ENCODE measurements around the gene PDLIM7.

Gene PDLIM7

GRCh38 chr5:177511181-177511580 is 13.8 kb upstream of the PDLIM7 start:
- TF ChIP-seq POLR2AphosphoS5 (IDR thresholded peaks at IDR 0.05; ENCODE audit: low read depth, low read length) (no peak), TAF1 (IDR thresholded peaks at IDR 0.05; ENCODE audit: borderline replicate concordance, insufficient read depth, low read length) (no peak), SIN3A (IDR thresholded peaks at IDR 0.05; ENCODE audit: borderline replicate concordance, insufficient read depth, low read length) (no peak), FOXP2 (optimal IDR thresholded peaks at IDR 0.05; ENCODE audit: borderline replicate concordance, extremely low read depth, extremely low read length, insufficient read depth) (no peak)

GRCh38 chr5:177510567-177511053 is 13.2 kb upstream of the PDLIM7 start:
- TF ChIP-seq TAF1 (IDR thresholded peaks at IDR 0.05; ENCODE audit: borderline replicate concordance, insufficient read depth, low read length) = no peak
- no peak for TF ChIP-seq SIN3A (IDR thresholded peaks at IDR 0.05; ENCODE audit: borderline replicate concordance, insufficient read depth, low read length)
- no peak for TF ChIP-seq REST (IDR thresholded peaks at IDR 0.05; ENCODE audit: insufficient read depth in 1 of 2, low read depth in 2 of 2, low read length in 2 of 2)
- TF ChIP-seq POLR2AphosphoS5 (IDR thresholded peaks at IDR 0.05; ENCODE audit: low read depth, low read length) = no peak
- no peak for TF ChIP-seq FOXP2 (optimal IDR thresholded peaks at IDR 0.05; ENCODE audit: borderline replicate concordance, extremely low read depth, extremely low read length, insufficient read depth)

DNA sequence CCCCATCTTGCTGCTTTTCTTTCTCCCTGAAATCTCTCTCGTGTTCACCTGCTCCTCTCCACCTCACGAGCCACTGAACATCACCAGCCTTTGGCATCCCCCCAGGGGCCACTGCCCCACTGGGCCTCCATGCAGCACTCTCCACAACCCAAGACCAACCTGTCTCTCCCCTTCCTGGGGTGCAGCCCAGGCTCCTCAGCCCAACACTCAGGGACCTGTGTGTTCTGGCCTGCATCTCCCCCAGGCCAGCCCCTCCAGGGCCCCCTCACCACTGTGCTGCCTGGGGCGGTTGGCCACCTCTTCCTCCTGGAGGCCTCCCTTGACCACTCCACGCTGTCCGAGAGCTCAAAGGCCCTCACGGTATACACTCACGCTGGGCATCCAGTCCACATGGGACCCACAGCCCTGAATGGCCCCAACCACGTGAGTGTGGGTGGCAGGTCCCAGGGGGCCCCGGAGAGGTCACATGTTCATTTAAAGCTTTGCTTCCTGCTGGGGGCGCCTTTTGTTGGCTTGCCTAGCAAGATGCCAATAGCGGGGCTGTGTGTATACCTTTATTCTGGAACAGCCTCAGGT is 12.7 kb upstream of the PDLIM7 start:
- TF ChIP-seq SIN3A (IDR thresholded peaks at IDR 0.05; ENCODE audit: borderline replicate concordance, insufficient read depth, low read length) (no peak), POLR2AphosphoS5 (IDR thresholded peaks at IDR 0.05; ENCODE audit: low read depth, low read length) (no peak), FOXP2 (optimal IDR thresholded peaks at IDR 0.05; ENCODE audit: borderline replicate concordance, extremely low read depth, extremely low read length, insufficient read depth) (no peak), TAF1 (IDR thresholded peaks at IDR 0.05; ENCODE audit: borderline replicate concordance, insufficient read depth, low read length) (no peak), REST (IDR thresholded peaks at IDR 0.05; ENCODE audit: insufficient read depth in 1 of 2, low read depth in 2 of 2, low read length in 2 of 2) (no peak)

GRCh38 chr5:177509381-177509951 is 12.1 kb upstream of the PDLIM7 start, which contains the start of gene DOK3:
TSS of gene DOK3 (minus strand) at chr5:177509826. CDS start at chr5:177509540, 286 bp downstream.
- no peak for TF ChIP-seq REST (IDR thresholded peaks at IDR 0.05; ENCODE audit: insufficient read depth in 1 of 2, low read depth in 2 of 2, low read length in 2 of 2)
- TF ChIP-seq TAF1 (IDR thresholded peaks at IDR 0.05; ENCODE audit: borderline replicate concordance, insufficient read depth, low read length) = no peak
- no peak for TF ChIP-seq FOXP2 (optimal IDR thresholded peaks at IDR 0.05; ENCODE audit: borderline replicate concordance, extremely low read depth, extremely low read length, insufficient read depth)
- TF ChIP-seq SIN3A (IDR thresholded peaks at IDR 0.05; ENCODE audit: borderline replicate concordance, insufficient read depth, low read length) = no peak
- TF ChIP-seq POLR2AphosphoS5 (IDR thresholded peaks at IDR 0.05; ENCODE audit: low read depth, low read length) = no peak

DNA sequence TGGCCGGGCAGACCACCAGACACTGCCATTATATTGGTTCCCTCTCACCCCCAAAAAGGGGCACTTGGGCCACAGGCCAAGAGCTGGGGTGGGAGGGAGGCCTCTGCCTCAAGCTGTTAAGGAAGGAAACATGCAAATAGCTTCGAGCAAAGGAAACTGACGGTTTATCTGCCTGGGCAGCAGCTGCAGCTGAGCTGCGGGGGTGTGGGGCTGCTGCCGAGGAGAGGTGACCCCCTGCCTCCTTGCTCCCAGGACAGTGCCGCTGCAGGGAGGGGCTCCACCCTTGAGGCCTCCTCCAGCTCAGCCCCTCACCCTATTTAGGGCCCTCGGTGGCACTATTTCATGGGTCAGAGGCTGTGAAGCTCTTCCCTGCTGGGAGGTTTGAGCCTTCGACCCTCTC is 11.4 kb upstream of the PDLIM7 start:
- TF ChIP-seq FOXP2 (optimal IDR thresholded peaks at IDR 0.05; ENCODE audit: borderline replicate concordance, extremely low read depth, extremely low read length, insufficient read depth) = no peak
- no peak for TF ChIP-seq SIN3A (IDR thresholded peaks at IDR 0.05; ENCODE audit: borderline replicate concordance, insufficient read depth, low read length)
- no peak for TF ChIP-seq TAF1 (IDR thresholded peaks at IDR 0.05; ENCODE audit: borderline replicate concordance, insufficient read depth, low read length)
- no peak for TF ChIP-seq REST (IDR thresholded peaks at IDR 0.05; ENCODE audit: insufficient read depth in 1 of 2, low read depth in 2 of 2, low read length in 2 of 2)

All from PFSK-1 (cell line).